IPS DF 6.9 (cell line): ENCODE results near the gene NUAK2.
"Not testable (repeated sequence)": the region's sequence is repeated elsewhere in the genome, so short reads cannot be mapped to it uniquely, and the experiment has no call there.

Experiments used
- DNase-seq: peaks from one replicate; pipeline ENCODE4 v3.0.0-alpha.2; 2013; ENCODE audit warnings: low read depth, low spot score
- H3K27ac ChIP-seq: one replicate; pipeline ENCODE4 v1.5.1; 2013; ENCODE audit warnings: low read length, control low read depth
- H3K27me3 ChIP-seq: 2 replicates; pipeline ENCODE4 v1.6.1; 2013; ENCODE audit warnings: mild to moderate bottlenecking, low read length; ENCODE audit not compliant: control insufficient read depth, insufficient read depth
- H3K36me3 ChIP-seq: 2 replicates; pipeline ENCODE4 v1.6.1; 2013; ENCODE audit warnings: low read length; ENCODE audit not compliant: control insufficient read depth, insufficient read depth
- H3K4me1 ChIP-seq: 2 replicates; pipeline ENCODE4 v1.6.1; 2013; ENCODE audit warnings: low read length; ENCODE audit not compliant: control insufficient read depth, insufficient read depth
- H3K4me3 ChIP-seq: 2 replicates; pipeline ENCODE4 v1.5.1; 2013; ENCODE audit warnings: mild to moderate bottlenecking, low read length
- H3K9me3 ChIP-seq: 2 replicates; pipeline ENCODE4 v1.6.1; 2013; ENCODE audit warnings: low read length, inconsistent platforms; ENCODE audit not compliant: control insufficient read depth, insufficient read depth
- WGBS: extraction: QIAGEN DNeasy Blood & Tissue Kit; methylation state at CpG from one replicate; pipeline ENCODE4 v1.1.7; 2013; ENCODE audit warnings: mixed read lengths, missing lambda C conversion rate; ENCODE audit not compliant: insufficient read length, insufficient coverage; 5-methylcytosine and 5-hydroxymethylcytosine counted together

NUAK2 gene

DNA sequence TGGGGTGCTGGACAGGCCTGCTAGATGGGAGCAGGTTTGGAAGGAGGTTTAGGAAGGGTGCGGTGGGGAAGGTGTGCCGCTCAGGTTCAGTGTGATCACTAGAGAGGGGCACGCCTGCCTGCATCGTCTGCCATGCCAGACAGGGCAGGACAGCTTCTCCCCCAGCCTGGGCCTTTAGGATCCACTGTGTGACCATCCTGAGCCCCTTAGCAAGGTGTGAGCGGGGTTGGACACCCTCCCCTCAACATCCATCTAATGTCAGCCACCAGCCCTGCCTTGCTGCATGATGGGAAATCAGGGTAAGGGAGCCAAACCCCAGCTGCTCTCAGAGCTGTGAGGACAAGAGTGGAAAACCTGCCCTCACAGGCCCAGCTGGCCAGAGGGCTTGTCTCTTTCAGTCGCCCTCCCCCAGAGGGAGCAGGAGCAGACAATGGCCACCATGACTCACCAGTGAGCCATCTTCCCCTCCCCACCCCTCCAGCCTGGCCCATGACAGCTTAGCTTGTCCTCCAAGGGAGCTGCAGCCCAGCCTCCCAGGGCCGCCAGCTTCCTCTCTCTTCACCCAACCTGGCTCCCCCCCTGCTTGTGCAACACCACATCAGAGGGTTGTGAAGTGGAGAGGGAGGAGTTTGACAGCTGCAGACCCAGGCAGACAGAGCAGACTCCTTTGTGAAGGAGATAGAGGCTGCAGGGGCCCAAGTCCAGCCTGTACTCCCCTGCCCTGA is 37.0 kb downstream of the NUAK2 start:
- Histone ChIP-seq H3K27ac (no peak overlapping the region), H3K4me1 (peaks cover 16% of the 10 kb centered on the region), H3K27me3 (no peaks in the 10 kb centered on the region), H3K9me3 (no peaks in the 10 kb centered on the region), H3K4me3 (no peak overlapping the region), H3K36me3 (no peaks in the 10 kb centered on the region)
- WGBS, result no CpG with 5 or more reads among the region's 7 CpGs
- peak; percentile 78 for DNase-seq

DNA sequence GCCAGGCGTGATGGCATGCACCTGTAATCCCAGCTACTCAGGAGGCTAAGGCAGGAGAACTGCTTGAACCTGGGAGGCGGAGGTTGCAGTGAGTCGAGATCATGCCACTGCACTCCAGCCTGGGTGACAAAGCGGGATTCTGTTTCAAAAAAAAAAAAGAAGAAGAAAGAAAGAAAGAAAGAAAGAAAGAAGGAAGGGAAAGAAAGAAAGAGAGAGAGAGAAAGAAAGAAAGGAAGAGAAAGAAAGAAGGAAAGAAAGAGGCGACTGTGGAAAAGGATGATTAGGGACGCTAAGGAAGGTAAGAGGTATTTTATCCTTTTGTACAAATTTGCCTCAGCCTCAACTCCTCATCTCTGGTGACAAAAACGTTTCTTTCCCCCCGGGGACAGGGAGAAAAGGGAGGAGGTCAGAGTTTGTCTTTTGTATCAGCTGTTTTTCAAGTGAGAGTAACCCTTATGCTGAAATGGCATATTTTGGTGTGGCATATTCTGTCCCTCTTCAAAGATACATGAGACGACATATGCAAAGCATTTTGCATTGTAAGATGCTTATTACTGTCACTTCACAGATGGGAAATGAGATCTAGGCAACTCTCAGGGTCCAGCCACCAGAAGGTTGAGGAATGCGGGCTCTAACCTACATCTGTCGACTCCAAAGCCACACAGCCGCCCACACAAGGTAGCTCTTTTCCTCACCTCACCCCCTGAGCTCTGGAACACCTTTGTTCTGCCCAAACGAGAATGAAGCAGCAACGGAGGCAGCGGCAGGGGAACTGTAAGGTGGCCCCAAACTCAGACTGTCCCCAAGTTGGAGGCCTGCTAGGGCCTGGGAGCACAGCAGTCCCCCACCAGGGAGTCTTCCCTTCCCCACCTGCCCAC is 38.0 kb downstream of the NUAK2 start:
- DNase-seq, result no peak
- H3K36me3 ChIP-seq, result no peaks in the 10 kb centered on the region
- no peaks in the 10 kb centered on the region for H3K27me3 ChIP-seq
- no peak overlapping the region for H3K27ac ChIP-seq
- H3K4me1 ChIP-seq, result peaks cover 16% of the 10 kb centered on the region
- no CpG with 5 or more reads among the region's 15 CpGs for WGBS
- no peak overlapping the region for H3K4me3 ChIP-seq
- no peaks in the 10 kb centered on the region for H3K9me3 ChIP-seq

DNA sequence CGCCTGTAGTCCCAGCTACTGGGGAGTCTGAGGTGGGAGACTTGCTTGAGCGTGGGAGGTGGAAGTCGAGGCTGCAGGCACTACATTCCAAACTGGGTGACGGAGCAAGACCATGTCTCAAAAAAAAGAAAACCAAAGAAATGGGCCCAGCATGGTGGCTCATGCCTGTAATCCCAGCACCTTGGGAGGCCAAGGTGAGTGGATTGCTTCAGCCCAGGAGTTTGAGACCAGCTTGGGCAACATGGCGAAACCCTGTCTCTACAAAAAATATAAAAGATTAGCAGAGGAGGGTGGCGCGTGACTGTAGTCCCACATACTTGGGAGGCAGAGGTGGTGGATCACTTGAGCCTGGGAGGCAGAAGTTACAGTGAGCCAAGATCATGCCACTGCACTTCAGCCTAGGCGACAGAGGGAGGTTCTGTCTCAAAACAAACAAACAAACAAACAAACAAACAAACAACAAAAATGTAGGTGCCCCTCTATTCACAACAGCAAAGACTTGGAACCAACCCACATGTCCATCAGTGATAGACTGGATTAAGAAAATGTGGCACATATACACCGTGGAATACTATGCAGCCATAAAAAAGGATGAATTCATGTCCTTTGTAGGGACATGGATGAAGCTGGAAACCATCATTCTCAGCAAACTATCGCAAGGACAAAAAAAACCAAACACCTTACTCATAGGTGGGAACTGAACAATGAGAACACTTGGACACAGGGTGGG is 40.7 kb downstream of the NUAK2 start:
- DNase-seq, H3K4me3 ChIP-seq, H3K27me3 ChIP-seq, H3K27ac ChIP-seq, H3K9me3 ChIP-seq, H3K36me3 ChIP-seq: not testable (repeated sequence)
- H3K4me1 ChIP-seq, result peaks cover 13% of the 10 kb centered on the region
- no CpG with 5 or more reads among the region's 10 CpGs for WGBS

DNA sequence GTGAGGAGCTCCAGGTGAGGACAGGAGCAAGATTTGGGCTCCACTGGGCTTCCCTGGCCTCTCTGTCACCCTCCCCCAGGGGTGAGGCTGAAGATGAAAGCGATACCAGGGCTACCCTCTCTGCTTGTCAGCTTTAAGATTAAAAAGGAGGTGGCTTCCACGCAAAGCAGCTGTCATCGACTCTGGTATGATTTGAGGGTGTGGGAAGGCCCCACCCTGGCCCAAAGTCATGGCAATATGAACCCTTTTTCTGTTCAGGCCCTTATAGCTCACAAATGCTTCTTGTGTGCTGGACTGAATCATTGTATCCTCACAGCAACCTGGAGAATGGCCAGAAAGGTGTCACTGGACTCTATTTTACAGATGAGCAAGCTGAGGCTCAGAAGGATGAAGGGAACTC is 41.6 kb downstream of the NUAK2 start:
- H3K27me3 ChIP-seq, result no peaks in the 10 kb centered on the region
- no CpG with 5 or more reads among the region's 3 CpGs for WGBS
- no peak overlapping the region for H3K27ac ChIP-seq
- DNase-seq, result no peak
- no peaks in the 10 kb centered on the region for H3K36me3 ChIP-seq
- no peaks in the 10 kb centered on the region for H3K9me3 ChIP-seq
- peaks cover 12% of the 10 kb centered on the region for H3K4me1 ChIP-seq
- H3K4me3 ChIP-seq, result no peak overlapping the region

DNA sequence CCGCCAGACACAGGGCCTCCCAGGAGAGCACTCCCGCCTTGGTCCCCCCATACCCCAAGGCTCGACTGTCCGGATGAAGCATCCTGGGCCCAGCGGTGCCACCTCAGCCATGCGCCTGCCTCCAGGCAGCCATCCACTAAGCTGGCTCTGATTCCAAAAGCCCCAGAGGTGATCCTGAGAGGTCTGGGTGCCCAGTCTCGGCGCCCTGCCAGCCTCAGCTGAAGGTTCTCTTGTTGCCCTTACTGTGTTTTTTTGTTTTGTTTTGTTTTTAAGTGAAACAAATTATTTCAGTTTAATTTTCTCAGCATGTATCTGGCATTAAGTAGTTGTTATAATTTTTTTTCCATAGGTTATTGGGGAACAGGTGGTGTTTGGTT is 44.9 kb downstream of the NUAK2 start:
- no peak for DNase-seq
- Histone ChIP-seq H3K4me3 (no peak overlapping the region), H3K4me1 (peaks cover 11% of the 10 kb centered on the region), H3K27ac (no peak overlapping the region), H3K36me3 (peaks cover 5% of the 10 kb centered on the region; the same call in 1 of the 2 replicates), H3K27me3 (no peaks in the 10 kb centered on the region), H3K9me3 (no peaks in the 10 kb centered on the region)
- no CpG with 5 or more reads among the region's 8 CpGs for WGBS

DNA sequence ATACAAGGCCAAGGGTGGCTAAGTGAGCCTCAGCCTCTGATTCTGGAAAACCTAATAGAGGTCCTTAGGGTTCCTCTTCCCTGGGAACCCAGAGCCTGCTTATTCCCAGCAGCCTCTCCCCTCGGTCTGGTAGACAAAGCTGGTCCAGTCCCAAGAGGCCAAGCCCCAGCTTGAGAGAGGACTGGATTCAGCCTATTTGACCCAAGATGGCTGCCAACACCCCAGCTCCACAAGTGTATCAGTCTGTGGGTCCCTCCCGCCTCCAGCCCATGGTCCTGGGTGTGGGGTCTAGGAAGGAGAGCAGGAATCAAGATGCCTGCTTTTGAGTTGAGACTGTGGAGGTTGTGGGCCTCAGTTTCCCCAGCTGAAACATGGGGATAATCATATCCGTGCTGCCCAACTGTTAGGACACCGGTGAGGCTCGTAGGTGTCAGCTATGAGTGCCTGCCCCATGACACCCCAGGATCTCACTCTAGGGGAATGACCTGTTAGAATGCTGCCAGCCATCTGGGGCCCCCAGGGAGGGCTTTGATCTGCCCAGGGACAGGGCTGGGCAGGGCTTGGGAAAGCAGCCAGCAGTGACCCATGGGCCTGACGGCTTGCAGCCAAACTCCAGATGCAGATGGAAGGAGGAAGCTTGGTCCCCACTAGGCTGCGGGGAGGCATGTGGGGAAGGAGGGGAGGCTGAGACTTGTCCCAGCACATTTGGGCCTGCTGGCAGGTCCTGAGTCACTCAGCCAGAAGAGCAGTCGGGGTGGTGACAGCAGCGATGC is 45.4 kb downstream of the NUAK2 start:
- Histone ChIP-seq H3K27me3 (no peaks in the 10 kb centered on the region), H3K36me3 (peaks cover 7% of the 10 kb centered on the region; the same call in 1 of the 2 replicates), H3K4me1 (peaks cover 11% of the 10 kb centered on the region), H3K27ac (no peak overlapping the region), H3K9me3 (no peaks in the 10 kb centered on the region), H3K4me3 (no peak overlapping the region)
- no peak for DNase-seq
- no CpG with 5 or more reads among the region's 9 CpGs for WGBS

DNA sequence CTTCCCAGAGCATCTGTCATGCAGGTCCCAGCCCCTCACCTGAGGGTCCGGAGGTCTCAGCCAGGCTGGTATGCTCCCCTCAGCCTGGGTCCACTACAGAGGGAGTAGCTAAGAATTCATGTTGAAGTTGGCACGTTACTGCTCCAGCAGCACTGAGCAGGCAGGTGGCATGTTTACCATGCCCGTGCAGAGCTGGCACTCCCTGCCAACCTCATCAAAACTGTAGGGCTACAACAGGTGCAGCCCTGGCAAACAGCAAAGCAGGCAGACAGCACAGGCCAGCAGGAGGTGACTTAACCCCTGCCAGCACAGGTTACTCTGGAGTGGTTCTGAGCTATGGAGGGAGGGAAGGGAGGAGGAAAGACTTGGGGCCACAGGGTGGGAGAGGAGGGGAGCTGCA is 46.4 kb downstream of the NUAK2 start:
- H3K9me3 ChIP-seq, result no peaks in the 10 kb centered on the region
- peaks cover 7% of the 10 kb centered on the region; the same call in 1 of the 2 replicates for H3K36me3 ChIP-seq
- H3K4me1 ChIP-seq, result peaks cover 11% of the 10 kb centered on the region
- WGBS, result no CpG with 5 or more reads among the region's 3 CpGs
- no peak for DNase-seq
- H3K27ac ChIP-seq, result no peak overlapping the region
- no peak overlapping the region for H3K4me3 ChIP-seq
- no peaks in the 10 kb centered on the region for H3K27me3 ChIP-seq

DNA sequence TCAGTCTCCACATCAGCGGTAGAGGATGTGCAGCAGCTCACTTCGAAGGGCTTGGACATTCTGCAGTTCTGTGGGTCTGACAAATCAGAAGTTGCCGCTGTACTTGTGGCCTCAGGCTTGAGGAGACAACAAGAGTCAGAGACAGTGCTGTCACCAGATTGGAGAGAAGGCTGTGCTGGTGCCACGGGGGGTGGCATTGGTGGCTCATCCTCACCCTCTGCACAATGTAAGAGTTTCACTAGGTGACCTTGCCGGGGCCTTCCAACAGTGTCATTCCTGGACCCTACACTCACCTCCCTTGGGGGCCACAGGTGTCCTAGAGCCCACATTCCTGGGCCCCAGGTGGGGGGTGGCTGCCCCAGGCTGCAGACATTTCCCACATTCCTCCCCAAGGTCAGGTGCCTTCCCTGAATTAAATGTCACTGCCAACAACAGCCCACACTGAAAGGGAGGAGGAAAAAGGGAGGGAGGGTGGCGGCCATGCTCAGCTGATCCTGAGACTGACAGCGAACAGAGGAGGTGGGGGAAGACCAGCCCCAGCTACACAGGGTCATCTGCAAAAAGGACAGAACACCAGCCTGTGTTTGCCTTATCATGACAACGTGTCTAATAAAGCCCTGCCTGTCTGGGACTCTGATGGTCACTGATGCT is 47.4 kb downstream of the NUAK2 start:
- Histone ChIP-seq H3K4me1 (peaks cover 11% of the 10 kb centered on the region), H3K27ac (no peak overlapping the region), H3K4me3 (no peak overlapping the region), H3K27me3 (no peaks in the 10 kb centered on the region), H3K36me3 (peaks cover 7% of the 10 kb centered on the region; the same call in 1 of the 2 replicates), H3K9me3 (no peaks in the 10 kb centered on the region)
- WGBS, result no CpG with 5 or more reads among the region's 8 CpGs
- DNase-seq, result no peak

DNA sequence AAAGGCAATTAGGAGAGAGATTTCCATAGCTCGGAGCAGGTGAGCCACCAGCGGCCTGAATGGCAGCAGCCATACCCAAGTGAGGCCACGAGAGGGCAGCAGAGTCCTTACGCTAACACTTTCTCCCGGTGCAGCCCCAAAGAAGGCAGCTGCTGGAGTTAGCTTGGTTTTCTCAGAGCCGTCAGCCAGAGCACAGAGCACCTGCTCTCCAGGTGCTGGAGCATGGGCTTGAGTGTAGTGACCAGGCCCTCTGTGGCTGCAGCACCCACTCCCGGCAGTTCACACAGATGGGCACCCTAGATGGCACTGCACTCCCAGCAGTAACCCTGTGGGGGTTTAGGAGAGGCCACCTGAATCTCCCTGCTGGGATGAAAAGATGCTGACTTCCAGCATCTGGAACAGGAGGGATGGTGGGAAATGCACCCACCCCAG is 48.0 kb downstream of the NUAK2 start:
- no peaks in the 10 kb centered on the region for H3K9me3 ChIP-seq
- WGBS, result no CpG with 5 or more reads among the region's 7 CpGs
- DNase-seq, result peak; percentile 87
- no peak overlapping the region for H3K27ac ChIP-seq
- H3K4me1 ChIP-seq, result peaks cover 11% of the 10 kb centered on the region
- peaks cover 10% of the 10 kb centered on the region; the same call in 1 of the 2 replicates for H3K36me3 ChIP-seq
- no peaks in the 10 kb centered on the region for H3K27me3 ChIP-seq
- H3K4me3 ChIP-seq, result no peak overlapping the region
